Measurements from ENCODE around the gene AMBP. TPM values are rescaled to one million over a fixed set of nuclear protein-coding genes. Genes with fewer than 3 reads are reported as not detected.
A peak's percentile ranks its signal among the peaks of the same experiment; 100 is the strongest.

The AMBP gene
- total and polyA plus RNA-seq, 10 donors, result 0.09 to 1.6 (median 0.12) TPM; not detected in 7

DNA sequence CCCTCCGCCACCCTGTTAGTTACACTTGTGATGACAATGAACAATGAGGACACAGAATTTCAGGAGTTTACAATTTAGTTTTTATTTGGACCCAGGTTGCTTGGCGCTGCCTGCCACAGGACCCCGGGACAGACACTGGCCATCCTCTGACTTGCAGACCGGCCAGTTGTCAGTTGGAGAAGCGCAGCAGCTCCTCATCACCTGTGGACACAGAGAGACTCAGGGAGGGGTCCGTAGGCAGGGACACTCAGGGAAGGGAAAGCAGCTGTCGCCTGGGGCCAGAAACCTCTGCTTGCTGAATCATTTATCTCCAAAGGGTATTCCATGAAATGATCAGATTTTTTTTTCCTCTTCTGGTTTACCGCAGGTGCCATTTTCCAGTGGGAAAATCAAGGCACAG, 18.0 kb downstream of the AMBP start:
- WGBS, 5 donors, result 82 to 92% (median 87%) methylated on average over 8 of the region's 8 CpGs
- intact Hi-C loops (cut with DNase I; ENCODE audit: low total_unique reads), result no loop called here
- H3K9me3 ChIP-seq, result no peaks in the 10 kb centered on the region
- DNase-seq, result peak; percentile 57
- peaks cover 0 to 12% (median 0%) of the 10 kb centered on the region in 7 donors for H3K27me3 ChIP-seq (replicated peaks in 1 of 7)
- TF ChIP-seq POLR2A (IDR thresholded peaks at IDR 0.05), result no peak
- no peak for TF ChIP-seq POLR2AphosphoS5 (IDR thresholded peaks at IDR 0.05)
- TF ChIP-seq, protein P1, sequence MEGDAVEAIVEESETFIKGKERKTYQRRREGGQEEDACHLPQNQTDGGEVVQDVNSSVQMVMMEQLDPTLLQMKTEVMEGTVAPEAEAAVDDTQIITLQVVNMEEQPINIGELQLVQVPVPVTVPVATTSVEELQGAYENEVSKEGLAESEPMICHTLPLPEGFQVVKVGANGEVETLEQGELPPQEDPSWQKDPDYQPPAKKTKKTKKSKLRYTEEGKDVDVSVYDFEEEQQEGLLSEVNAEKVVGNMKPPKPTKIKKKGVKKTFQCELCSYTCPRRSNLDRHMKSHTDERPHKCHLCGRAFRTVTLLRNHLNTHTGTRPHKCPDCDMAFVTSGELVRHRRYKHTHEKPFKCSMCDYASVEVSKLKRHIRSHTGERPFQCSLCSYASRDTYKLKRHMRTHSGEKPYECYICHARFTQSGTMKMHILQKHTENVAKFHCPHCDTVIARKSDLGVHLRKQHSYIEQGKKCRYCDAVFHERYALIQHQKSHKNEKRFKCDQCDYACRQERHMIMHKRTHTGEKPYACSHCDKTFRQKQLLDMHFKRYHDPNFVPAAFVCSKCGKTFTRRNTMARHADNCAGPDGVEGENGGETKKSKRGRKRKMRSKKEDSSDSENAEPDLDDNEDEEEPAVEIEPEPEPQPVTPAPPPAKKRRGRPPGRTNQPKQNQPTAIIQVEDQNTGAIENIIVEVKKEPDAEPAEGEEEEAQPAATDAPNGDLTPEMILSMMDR (IDR thresholded peaks at IDR 0.05 in 8 of 11, conservative IDR thresholded peaks at IDR 0.05 in 3 of 11), result no peak
- H3K36me3 ChIP-seq, result peaks cover 0 to 2% (median 0%) of the 10 kb centered on the region in 6 donors
- peaks cover 0 to 10% (median 0%) of the 10 kb centered on the region in 6 donors for H3K4me1 ChIP-seq
- H3K4me3 ChIP-seq, result no peak overlapping the region
- H3K27ac ChIP-seq, result no peak overlapping the region

DNA sequence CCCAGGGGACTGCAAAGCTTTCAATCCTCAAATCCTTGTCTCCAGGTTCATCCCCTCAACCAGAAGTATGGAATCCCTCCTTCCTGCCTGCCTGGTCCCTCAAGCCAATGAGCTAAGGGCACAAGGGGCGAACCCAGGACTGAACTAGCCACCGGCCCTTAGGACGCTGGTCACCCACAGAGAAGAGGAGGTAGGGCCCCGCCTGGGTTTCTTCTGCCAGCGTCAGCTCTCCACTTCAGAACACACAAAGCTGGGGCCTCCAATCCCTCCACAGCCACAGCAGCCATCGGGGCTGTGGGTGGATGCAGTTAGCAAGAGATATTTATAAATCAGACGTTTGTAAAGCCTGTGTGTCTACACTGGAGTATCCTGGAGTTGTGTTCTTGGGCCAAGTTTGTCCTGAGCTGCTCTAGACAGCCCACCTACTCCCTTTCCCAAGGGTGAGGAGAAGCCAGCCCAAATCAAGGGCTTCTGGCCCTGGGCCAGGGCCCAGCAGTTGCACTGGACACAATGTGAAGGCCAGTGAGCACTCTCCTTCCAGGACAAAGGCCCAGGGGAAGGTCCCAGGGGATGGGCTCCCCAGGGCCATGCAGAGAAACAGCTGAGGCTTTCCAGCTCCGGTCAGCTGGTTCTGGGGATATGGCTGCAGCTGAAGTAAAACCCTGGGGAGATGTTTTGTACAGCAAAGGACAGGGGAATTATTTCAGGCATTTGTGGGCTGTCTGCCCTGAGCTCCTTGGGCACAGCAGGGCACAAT, 18.9 kb downstream of the AMBP start:
- Histone ChIP-seq H3K27me3 (replicated peaks in 1 of 7) (peaks cover 0 to 12% (median 0%) of the 10 kb centered on the region in 7 donors), H3K36me3 (peaks cover 0 to 4% (median 0%) of the 10 kb centered on the region in 6 donors), H3K27ac (no peak overlapping the region), H3K9me3 (no peaks in the 10 kb centered on the region), H3K4me3 (no peak overlapping the region), H3K4me1 (peaks cover 0 to 10% (median 0%) of the 10 kb centered on the region in 6 donors)
- WGBS, 5 donors, result 62 to 81% (median 72%) methylated on average over 8 of the region's 8 CpGs
- TF ChIP-seq POLR2A (IDR thresholded peaks at IDR 0.05) (no peak), POLR2AphosphoS5 (IDR thresholded peaks at IDR 0.05) (peak in 1 of 3 donors; percentile 14)
- TF ChIP-seq, protein P1 (IDR thresholded peaks at IDR 0.05 in 8 of 11, conservative IDR thresholded peaks at IDR 0.05 in 3 of 11), result no peak
- intact Hi-C loops (cut with DNase I; ENCODE audit: low total_unique reads), result no loop called here
- DNase-seq, result peak; percentile 65

DNA sequence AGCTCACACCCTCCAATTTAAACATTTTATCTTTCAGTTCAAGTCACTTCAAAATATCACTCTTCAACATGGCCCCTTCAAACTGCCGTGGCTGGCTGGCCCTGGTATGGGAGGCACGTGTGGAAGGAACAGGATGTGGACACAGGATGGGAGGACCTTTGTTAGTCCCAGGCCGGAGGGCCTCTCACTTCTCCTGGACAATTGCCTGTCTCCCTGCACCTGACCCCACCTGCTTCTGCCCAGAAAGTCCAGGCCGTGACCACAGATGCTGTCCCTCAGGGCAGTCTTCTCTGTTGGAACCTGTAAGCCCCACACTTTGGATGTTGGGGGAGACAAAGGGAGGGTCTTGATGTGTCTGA, 19.4 kb downstream of the AMBP start:
- Histone ChIP-seq H3K4me3 (no peak overlapping the region), H3K9me3 (no peaks in the 10 kb centered on the region), H3K36me3 (peaks cover 0 to 7% (median 0%) of the 10 kb centered on the region in 6 donors), H3K27me3 (replicated peaks in 1 of 7) (peaks cover 0 to 7% (median 0%) of the 10 kb centered on the region in 7 donors), H3K4me1 (peaks cover 0 to 10% (median 0%) of the 10 kb centered on the region in 6 donors), H3K27ac (no peak overlapping the region)
- WGBS, 5 donors, result 50 to 60% (median 54%) methylated on average over 4 of the region's 4 CpGs
- intact Hi-C loops (cut with DNase I; ENCODE audit: low total_unique reads), result no loop called here
- TF ChIP-seq POLR2AphosphoS5 (IDR thresholded peaks at IDR 0.05), result no peak
- TF ChIP-seq, protein P1 (IDR thresholded peaks at IDR 0.05 in 8 of 11, conservative IDR thresholded peaks at IDR 0.05 in 3 of 11), result no peak
- TF ChIP-seq POLR2A (IDR thresholded peaks at IDR 0.05), result no peak
- no peak for DNase-seq

DNA sequence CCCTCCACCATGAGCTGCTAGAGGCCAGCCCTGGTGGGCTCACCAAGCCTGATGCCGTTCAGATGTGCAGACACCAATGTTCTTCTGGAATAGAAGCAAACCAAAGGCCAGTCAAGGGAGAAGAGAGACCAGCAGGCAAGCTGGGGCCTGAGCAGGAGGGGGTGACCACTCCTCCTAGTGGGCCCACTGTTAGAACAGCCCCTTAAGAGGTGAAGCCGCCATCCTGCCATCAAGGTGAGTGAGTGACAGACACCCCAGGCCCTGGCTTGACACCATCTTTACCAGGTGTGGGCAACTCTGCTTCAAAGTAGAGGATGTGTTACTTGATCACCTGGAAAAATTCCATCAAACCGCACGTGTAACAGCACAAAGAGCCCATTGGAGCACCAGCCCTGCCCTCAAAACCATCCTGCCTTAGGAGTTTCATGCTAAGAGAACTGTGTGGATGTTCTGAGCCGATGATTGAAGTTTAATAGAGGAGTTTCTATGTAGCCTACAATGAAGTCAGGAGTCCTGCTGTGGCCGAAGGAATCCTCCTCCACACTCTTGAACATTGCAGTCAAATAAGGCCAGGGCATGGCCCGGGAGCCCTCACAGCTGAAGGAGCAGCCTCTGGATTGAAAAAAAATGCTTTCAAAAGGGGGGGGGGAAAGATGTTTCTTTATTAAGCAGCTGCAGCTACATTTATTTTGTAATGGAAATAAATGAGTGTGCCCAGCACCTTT, 20.8 kb downstream of the AMBP start:
- no peak for TF ChIP-seq POLR2AphosphoS5 (IDR thresholded peaks at IDR 0.05)
- TF ChIP-seq POLR2A (IDR thresholded peaks at IDR 0.05), result no peak
- TF ChIP-seq, protein P1 (IDR thresholded peaks at IDR 0.05 in 8 of 11, conservative IDR thresholded peaks at IDR 0.05 in 3 of 11), result no peak
- intact Hi-C loops (cut with DNase I; ENCODE audit: low total_unique reads), result no loop called here
- Histone ChIP-seq H3K36me3 (peaks cover 0 to 14% (median 0%) of the 10 kb centered on the region in 6 donors), H3K4me3 (no peak overlapping the region), H3K4me1 (peaks cover 0 to 10% (median 0%) of the 10 kb centered on the region in 6 donors), H3K27me3 (replicated peaks in 1 of 7) (no peaks in the 10 kb centered on the region), H3K9me3 (no peaks in the 10 kb centered on the region), H3K27ac (no peak overlapping the region)
- DNase-seq, result peak; percentile 43
- 66 to 83% (median 73%) methylated on average over 7 of the region's 7 CpGs for WGBS, 5 donors

Data from spleen (tissue), 11 donors.